K562 (cell line): Measurements from ENCODE around the gene LIFR. TPM values are rescaled to one million over a fixed set of nuclear protein-coding genes. Genes with fewer than 3 reads are reported as not detected.

Experiments used
- ATAC-seq: fragments of 200-7000 bp; cut with Tn5 transposase; 3 replicates; pipeline ENCODE4 v1.9.1; 2020; ENCODE audit warnings: moderate library complexity
- BruUV-seq: library from RNA; stranded (reverse); fragments of 400-500 nt; replicated peaks from 2 replicates; lab custom pipeline; 2021; lab: Mats Ljungman, UMichigan
- CTCF ChIA-PET: fragments of 300-600 bp; formaldehyde crosslinking; extraction: SDS; loops from one replicate; lab custom pipeline; 2021; ENCODE audit warnings: low intra/inter-chr PET ratio; lab: Yijun Ruan, JAX
- POLR2A ChIA-PET: fragments of 300-600, 350-650 bp; sonication (Branson Sonifier 250); formaldehyde crosslinking; extraction: SDS; loops from one replicate; lab custom pipeline; 2021; ENCODE audit warnings: antibody characterized with exemption, inconsistent platforms; lab: Yijun Ruan, JAX
- DNase-seq, 4 experiments: peaks; one replicate each; pipeline versions ENCODE4 v3.0.0 to v3.0.0-alpha.2; 2011 to 2018; ENCODE audit warnings: low spot score in 3 of 4, mixed read lengths in 3 of 4; ENCODE audit errors: extremely low read depth in 1 of 4
- FAIRE-seq: peaks from 2 replicates; lab custom pipeline; 2011; peaks lifted over from hg19 to GRCh38; lab: Jason Lieb, UNC
- H2AFZ ChIP-seq: 2 replicates; pipeline ENCODE4 v1.6.0; 2011; ENCODE audit warnings: low read depth, low read length, control low read depth, inconsistent platforms
- H3K27ac ChIP-seq: fragments of 200-600 bp; 3 replicates; pipeline ENCODE4 v1.8.0; 2011; ENCODE audit warnings: low read depth, mild to moderate bottlenecking, control low read depth, inconsistent platforms, low read length, moderate library complexity, mixed read lengths; ENCODE audit errors: extremely low read depth
- H3K27me3 ChIP-seq, 2 experiments: fragments of 300-600 bp in 1 of 2; 2 replicates in 1 of 2; 3 replicates in 1 of 2; pipeline versions ENCODE4 v1.6.0 to v1.8.0; 2011; ENCODE audit warnings: inconsistent platforms in 2 of 2, low read length in 2 of 2, mild to moderate bottlenecking in 1 of 2, mixed read lengths in 1 of 2, moderate library complexity in 1 of 2; ENCODE audit not compliant: control insufficient read depth in 2 of 2, insufficient read depth in 2 of 2
- H3K36me3 ChIP-seq: fragments of 300-600 bp; 3 replicates; pipeline ENCODE4 v1.8.0; 2011; ENCODE audit warnings: mild to moderate bottlenecking, low read length, inconsistent platforms; ENCODE audit not compliant: control insufficient read depth, insufficient read depth
- H3K4me1 ChIP-seq, 2 experiments: fragments of 200-600 bp in 1 of 2; replicated peaks in 1 of 2; 2 replicates in 1 of 2; 3 replicates in 1 of 2; pipeline versions ENCODE4 v1.5.1 to v1.8.0; 2011; ENCODE audit warnings: inconsistent platforms in 2 of 2, low read length in 2 of 2, mild to moderate bottlenecking in 1 of 2, mixed read lengths in 1 of 2, moderate library complexity in 1 of 2; ENCODE audit not compliant: control insufficient read depth in 2 of 2, insufficient read depth in 2 of 2
- H3K4me2 ChIP-seq: 2 replicates; pipeline ENCODE4 v1.6.1; 2011; ENCODE audit warnings: low read length, control low read depth, inconsistent platforms, mixed read lengths; ENCODE audit not compliant: insufficient read depth
- H3K4me3 ChIP-seq: fragments of 200-600 bp; sonication (generic), shearing (Covaris generic); 2 replicates; pipeline ENCODE4 v1.5.1; 2016; ENCODE audit warnings: control low read depth, inconsistent platforms
- H3K79me2 ChIP-seq: fragments of 200-600 bp; 3 replicates; pipeline ENCODE4 v1.8.0; 2011; ENCODE audit warnings: low read length, inconsistent platforms; ENCODE audit not compliant: control insufficient read depth, insufficient read depth
- H3K9ac ChIP-seq, 2 experiments: 2 replicates each; pipeline versions ENCODE4 v1.6.0 to v1.6.1; 2011; ENCODE audit warnings: low read depth in 2 of 2, low read length in 2 of 2, control low read depth in 1 of 2, inconsistent platforms in 1 of 2, mild to moderate bottlenecking in 1 of 2, mixed read lengths in 1 of 2; ENCODE audit not compliant: insufficient read depth in 1 of 2
- H3K9me1 ChIP-seq: one replicate; pipeline ENCODE4 v1.6.0; 2011; ENCODE audit warnings: inconsistent platforms, mild to moderate bottlenecking, low read length, moderate library complexity; ENCODE audit not compliant: control insufficient read depth, insufficient read depth
- H3K9me3 ChIP-seq: replicated peaks from 2 replicates; pipeline ENCODE4 v1.5.1; 2011; ENCODE audit warnings: low read depth, low read length, inconsistent platforms; ENCODE audit not compliant: control insufficient read depth, insufficient read depth
- H4K20me1 ChIP-seq: replicated peaks from 2 replicates; pipeline ENCODE4 v1.6.1; 2011; ENCODE audit warnings: low read length, inconsistent platforms, mixed read lengths; ENCODE audit not compliant: control insufficient read depth, insufficient read depth
- C11orf30 ChIP-seq: fragments of 450-650 bp; IDR thresholded peaks from 2 replicates; pipeline ENCODE4 v1.6.1; 2016; ENCODE audit warnings: low read depth, mild to moderate bottlenecking
- EGR1 ChIP-seq: fragments of 450-650 bp; conservative IDR thresholded peaks from 2 replicates; pipeline ENCODE4 v1.6.1; 2017; ENCODE audit warnings: mild to moderate bottlenecking
- FOXK1 ChIP-seq: sonication (generic); formaldehyde crosslinking; IDR thresholded peaks from 2 replicates; pipeline ENCODE4 v1.8.0; 2022; ENCODE audit warnings: missing genetic modification reagents, mild to moderate bottlenecking, borderline replicate concordance
- MAFF ChIP-seq: IDR thresholded peaks from 2 replicates; pipeline ENCODE4 v1.6.1; 2012; ENCODE audit warnings: low read length, improper control_type of control experiment
- MAFG ChIP-seq: fragments of 450-650 bp; conservative IDR thresholded peaks from 2 replicates; pipeline ENCODE4 v1.6.1; 2016; ENCODE audit warnings: missing genetic modification characterization, missing compliant biosample characterization
- MAFK ChIP-seq: IDR thresholded peaks from 2 replicates; pipeline ENCODE4 v1.6.1; 2011; ENCODE audit warnings: low read length, improper control_type of control experiment
- MCM7 ChIP-seq, 2 experiments: fragments of 450-650 bp; IDR thresholded peaks; 2 replicates each; pipeline ENCODE4 v1.6.1; 2016 to 2018
- MTA2 ChIP-seq: fragments of 450-650 bp; IDR thresholded peaks from 2 replicates; pipeline ENCODE4 v1.6.1; 2016; ENCODE audit warnings: low read depth
- POLR3A ChIP-seq: IDR thresholded peaks from 2 replicates; pipeline ENCODE4 v1.6.1; 2011; ENCODE audit warnings: borderline replicate concordance, mild to moderate bottlenecking, moderate library complexity; ENCODE audit not compliant: insufficient read length, insufficient read depth; ENCODE audit errors: extremely low read depth
- RBBP5 ChIP-seq: fragments of 200-600 bp; sonication (generic); IDR thresholded peaks from 2 replicates; pipeline ENCODE4 v1.6.1; 2012; ENCODE audit warnings: borderline replicate concordance, mild to moderate bottlenecking, low read length, control low read depth, inconsistent platforms; ENCODE audit not compliant: insufficient read depth, poor library complexity, severe bottlenecking
- ZNF316 ChIP-seq: fragments of 450-650 bp; IDR thresholded peaks from 2 replicates; pipeline ENCODE4 v1.6.1; 2016
- ZNF57 ChIP-seq: fragments of 450-650 bp; formaldehyde crosslinking; IDR thresholded peaks from 2 replicates; pipeline ENCODE4 v1.4.0; 2020; ENCODE audit warnings: mild to moderate bottlenecking, moderate library complexity
- ZNF584 ChIP-seq: fragments of 200-800 bp; sonication (Bioruptor generic); IDR thresholded peaks from 2 replicates; pipeline ENCODE4 v1.6.1; 2016; ENCODE audit warnings: low read depth, mild to moderate bottlenecking, missing genetic modification characterization, missing compliant biosample characterization
- WGBS: fragments of 100-300 bp; shearing (Covaris generic); methylation state at CpG from one replicate; pipeline ENCODE4 v1.1.6; 2016; ENCODE audit warnings: low coverage, mixed read lengths; ENCODE audit not compliant: insufficient coverage; ENCODE audit errors: missing lambda C conversion rate; 5-methylcytosine and 5-hydroxymethylcytosine counted together
- in situ Hi-C: fragments of 300-500 bp; cut with MboI; formaldehyde crosslinking; loops from 4 replicates; pipeline ENCODE4 v1.15.0; 2018; ENCODE audit warnings: inconsistent platforms, mixed read lengths
- intact Hi-C: fragments of 100-400 bp; cut with micrococcal nuclease; formaldehyde crosslinking; loops from 2 replicates; pipeline ENCODE4 v1.14.2; 2022
- polyA plus RNA-seq, 8 experiments: library from polyadenylated mRNA; depleted of rRNA in 4 of 8; stranded (reverse) in 5 of 8; unstranded in 3 of 8; fragments of >200 nt; fragmentation: Nextera tagmentation in 2 of 8; fragmentation: Illumina TruSeq in 1 of 8; extraction: Ambion mirVana in 2 of 8; extraction: Trizol in 1 of 8; gene quantifications; 2 replicates each; pipeline versions ENCODE4 v1.2.1 to v1.2.3, GENCODE V29; 2011 to 2014; ENCODE audit warnings: inconsistent platforms in 1 of 8, missing spikeins in 1 of 8
- total RNA-seq, 7 experiments: library from RNA; depleted of rRNA in 6 of 7; stranded (reverse); fragments of >200 nt in 6 of 7; fragmentation: Illumina TruSeq in 2 of 7; extraction: Trizol in 2 of 7; gene quantifications; 2 replicates each; pipeline versions ENCODE4 v1.2.1 to v1.2.3, GENCODE V29; 2011 to 2021; ENCODE audit warnings: low replicate concordance in 1 of 7
- TF ChIP-seq, protein P1 (sequence below): sonication (generic); formaldehyde crosslinking; IDR thresholded peaks from 2 replicates; pipeline ENCODE4 v1.5.0; 2020; ENCODE audit warnings: missing genetic modification reagents

LIFR gene
- total and polyA plus RNA-seq, 9 of the 15 experiments (the other 6 are each of a cell fraction or from before 2014, with no cell fraction given): 0.43 to 5.7 (median 3.3) TPM

DNA sequence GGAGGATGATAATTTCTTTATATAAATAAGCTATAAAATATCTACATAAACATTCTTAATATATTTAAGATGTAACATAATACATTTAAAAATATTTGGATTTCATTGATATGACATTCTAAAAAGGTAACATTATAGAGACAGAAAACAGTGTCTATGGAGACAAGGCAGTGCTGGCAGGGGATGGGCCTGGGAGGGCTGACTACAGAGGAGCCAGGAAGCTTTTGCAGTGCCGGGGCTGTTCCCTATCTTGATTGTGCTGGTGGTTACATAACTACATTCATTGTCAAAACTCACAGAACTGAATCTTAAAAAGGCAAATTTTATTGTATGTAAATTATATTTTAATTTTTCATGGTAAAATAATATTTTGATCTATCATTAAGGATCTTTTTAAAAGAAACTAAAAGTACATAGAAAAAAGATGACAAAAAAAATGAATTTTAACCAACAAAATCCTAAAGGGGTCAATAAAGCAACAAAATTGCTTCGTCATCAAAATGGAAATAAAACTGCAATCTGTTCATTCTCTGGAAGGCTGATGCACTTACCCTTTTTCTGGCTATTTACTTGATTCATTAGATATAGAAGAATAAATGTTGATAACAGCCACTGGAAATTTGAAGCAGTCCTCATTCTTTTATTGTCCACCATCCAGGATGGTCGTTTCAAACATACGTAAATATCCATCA lies 26.3 kb downstream of the LIFR start:
- Histone ChIP-seq H4K20me1 (no peaks in the 10 kb centered on the region), H2AFZ (no peak overlapping the region), H3K36me3 (no peaks in the 10 kb centered on the region), H3K9ac (no peak overlapping the region), H3K4me1 (no peaks in the 10 kb centered on the region), H3K27ac (no peak overlapping the region), H3K79me2 (no peaks in the 10 kb centered on the region), H3K9me1 (no peaks in the 10 kb centered on the region), H3K27me3 (no peaks in the 10 kb centered on the region; a peak in 1 of 5 replicates), H3K9me3 (no peaks in the 10 kb centered on the region), H3K4me3 (no peak overlapping the region), H3K4me2 (no peak overlapping the region)
- CTCF ChIA-PET: no interaction called here
- 15% methylated on average over 4 of the region's 4 CpGs for WGBS
- no peak for ATAC-seq
- POLR2A ChIA-PET: interaction anchor here (0.8 kb wide), 1 partner anchor 8 kb away, joined by 3 read pairs; no protein-coding TSS in a partner anchor
- intact Hi-C loops (no loop called here), in situ Hi-C loops (no loop called here)
- FAIRE-seq: no peak
- no peak for DNase-seq
- no TSS peak for BruUV-seq
- TF ChIP-seq ZNF316: peak; percentile 94
- peak; percentile 92 for TF ChIP-seq MAFF
- no peak for TF ChIP-seq RBBP5
- peak; percentile 93 for TF ChIP-seq MAFK
- TF ChIP-seq EGR1: no peak
- peak; percentile 83 for TF ChIP-seq C11orf30
- TF ChIP-seq MAFG (tag): peak; percentile 86
- no peak for TF ChIP-seq MCM7 (IDR thresholded peaks at IDR 0.05)
- TF ChIP-seq POLR3A: no peak
- TF ChIP-seq, protein P1, sequence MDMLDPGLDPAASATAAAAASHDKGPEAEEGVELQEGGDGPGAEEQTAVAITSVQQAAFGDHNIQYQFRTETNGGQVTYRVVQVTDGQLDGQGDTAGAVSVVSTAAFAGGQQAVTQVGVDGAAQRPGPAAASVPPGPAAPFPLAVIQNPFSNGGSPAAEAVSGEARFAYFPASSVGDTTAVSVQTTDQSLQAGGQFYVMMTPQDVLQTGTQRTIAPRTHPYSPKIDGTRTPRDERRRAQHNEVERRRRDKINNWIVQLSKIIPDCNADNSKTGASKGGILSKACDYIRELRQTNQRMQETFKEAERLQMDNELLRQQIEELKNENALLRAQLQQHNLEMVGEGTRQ (CRISPR knock-in tag): no peak
- no peak for TF ChIP-seq ZNF57 (CRISPR knock-in tag)
- TF ChIP-seq MTA2: no peak
- TF ChIP-seq ZNF584: no peak
- TF ChIP-seq FOXK1: no peak
